ENCODE measurements around the gene PKP3. TPM values are rescaled to one million over a fixed set of nuclear protein-coding genes. Genes with fewer than 3 reads are reported as not detected.

The PKP3 gene
- total and polyA plus RNA-seq, 3 experiments from 2014 or later, result 1.1 TPM; not detected in 2

DNA sequence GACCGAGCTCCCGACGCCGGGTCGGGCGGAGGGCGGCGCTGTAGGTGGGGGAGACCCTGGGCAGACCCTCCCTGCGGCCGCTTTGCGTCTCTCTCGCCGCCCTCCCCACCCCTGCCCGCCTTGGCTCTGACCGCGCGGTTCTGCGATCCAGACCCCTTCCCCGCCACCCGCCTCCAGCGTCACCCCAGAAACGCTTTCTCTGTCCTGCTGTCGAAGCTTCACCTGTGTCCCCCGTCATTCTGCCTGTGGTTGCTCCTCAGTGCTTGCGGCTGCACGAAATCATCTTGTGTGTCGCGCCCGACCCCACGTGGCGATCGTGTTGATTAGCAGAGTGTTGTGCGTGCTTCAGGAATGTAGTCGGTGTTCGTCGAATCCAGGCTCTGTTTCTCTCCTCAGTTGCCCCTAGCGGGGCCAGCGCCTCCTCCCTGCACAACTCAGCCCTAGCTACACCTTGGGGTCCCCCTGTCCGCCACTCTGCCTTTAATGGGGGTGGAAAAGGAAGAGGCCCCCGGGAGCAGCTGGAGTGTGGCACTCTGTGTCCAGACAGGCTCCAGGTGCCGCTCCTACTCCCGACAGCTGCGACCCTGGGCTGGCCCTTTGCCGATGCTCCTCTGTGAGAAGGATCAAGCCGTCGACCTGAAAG is 56.9 kb downstream of the PKP3 start:
- ChIA-PET POLR2A (interaction anchor here (0.6 to 7.5 kb wide), 7 partner anchors 36 to 244 kb away, joined by 3 to 71 read pairs (median 15); partner anchors contain the start of genes BET1L, RIC8A, RNH1 and SIGIRR), CTCF (interaction anchor here (0.6 to 10.4 kb wide), 24 partner anchors 11 to 244 kb away, joined by 3 to 158 read pairs (median 4); partner anchors contain the start of genes BET1L, PSMD13, RIC8A and RNH1)

DNA sequence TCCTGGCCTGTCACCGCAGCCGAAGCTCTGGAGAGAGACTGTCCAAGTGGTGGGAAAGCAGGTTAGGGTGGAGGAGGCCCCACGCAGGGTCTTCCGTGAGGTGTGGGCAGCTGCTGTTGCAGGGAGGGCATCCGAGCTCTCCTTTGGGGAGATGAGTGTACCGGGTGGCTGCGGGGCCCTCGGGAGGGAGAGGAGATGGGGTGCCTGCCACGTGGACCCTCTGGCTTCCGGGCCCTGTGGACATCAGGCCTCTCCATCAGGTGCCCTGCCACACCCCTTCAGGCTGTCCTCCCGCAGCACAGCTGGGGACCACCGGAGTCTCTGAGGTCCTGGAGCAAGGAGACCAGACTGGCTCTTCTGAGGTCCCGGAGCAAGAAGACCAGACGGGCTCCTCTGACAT is 57.7 kb downstream of the PKP3 start:
- CTCF ChIA-PET, result interaction anchor here (1.1 to 10.4 kb wide), 14 partner anchors 11 to 245 kb away, joined by 3 to 158 read pairs (median 8); partner anchors contain the start of genes BET1L, PSMD13, RIC8A and RNH1
- Mint-ChIP-seq H3K27me3 (no peaks in the 10 kb centered on the region), H3K4me1 (peaks cover 27 to 46% (median 33%) of the 10 kb centered on the region in 3 donors), H3K27ac (peak overlapping the region in 7 of 8 donors; percentile 33 to 100 (median 97)), H3K36me3 (peaks cover 0 to 32% (median 0%) of the 10 kb centered on the region in 3 donors), H3K9me3 (no peaks in the 10 kb centered on the region), H3K4me3 (peak overlapping the region in 6 of 7 donors; percentile 90 to 100 (median 96))
- H3K4me1 ChIP-seq (ENCODE audit: insufficient read depth, low read length), result peaks cover 31% of the 10 kb centered on the region
- peak overlapping the region; percentile 71 for H3K4me3 ChIP-seq (ENCODE audit: low read length)
- H3K27ac ChIP-seq (ENCODE audit: low read depth, low read length), result no peak overlapping the region
- H3K9me3 ChIP-seq (ENCODE audit: low read length), result no peaks in the 10 kb centered on the region
- POLR2A ChIA-PET, result interaction anchor here (3.2 to 7.5 kb wide), 3 partner anchors 37 to 245 kb away, joined by 15 to 71 read pairs (median 26); partner anchors contain the start of genes BET1L, RIC8A, RNH1 and SIGIRR
- peaks cover 14% of the 10 kb centered on the region for H3K36me3 ChIP-seq (ENCODE audit: insufficient read depth, low read length)
- DNase-seq, result no peak
- H3K27me3 ChIP-seq (ENCODE audit: insufficient read depth, low read length, poor library complexity, severe bottlenecking), result no peaks in the 10 kb centered on the region

More for the DNA sequence above, 56.9 kb downstream of the PKP3 start:
- no peaks in the 10 kb centered on the region for H3K27me3 Mint-ChIP-seq
- peak overlapping the region; percentile 90 to 100 (median 98) for H3K4me3 Mint-ChIP-seq
- H3K27ac ChIP-seq (ENCODE audit: low read depth, low read length), result peak overlapping the region; percentile 75
- peaks cover 0 to 29% (median 0%) of the 10 kb centered on the region in 3 donors for H3K36me3 Mint-ChIP-seq
- peaks cover 19 to 38% (median 25%) of the 10 kb centered on the region in 3 donors for H3K4me1 Mint-ChIP-seq
- no peaks in the 10 kb centered on the region for H3K9me3 ChIP-seq (ENCODE audit: low read length)
- H3K27me3 ChIP-seq (ENCODE audit: insufficient read depth, low read length, poor library complexity, severe bottlenecking), result no peaks in the 10 kb centered on the region
- no peaks in the 10 kb centered on the region for H3K9me3 Mint-ChIP-seq
- H3K36me3 ChIP-seq (ENCODE audit: insufficient read depth, low read length), result peaks cover 14% of the 10 kb centered on the region
- H3K4me3 ChIP-seq (ENCODE audit: low read length), result peak overlapping the region; percentile 71
- H3K27ac Mint-ChIP-seq, result peak overlapping the region; percentile 91 to 100 (median 99)
- peak; percentile 68 to 91 (median 85) for DNase-seq
- H3K4me1 ChIP-seq (ENCODE audit: insufficient read depth, low read length), result peaks cover 23% of the 10 kb centered on the region

DNA sequence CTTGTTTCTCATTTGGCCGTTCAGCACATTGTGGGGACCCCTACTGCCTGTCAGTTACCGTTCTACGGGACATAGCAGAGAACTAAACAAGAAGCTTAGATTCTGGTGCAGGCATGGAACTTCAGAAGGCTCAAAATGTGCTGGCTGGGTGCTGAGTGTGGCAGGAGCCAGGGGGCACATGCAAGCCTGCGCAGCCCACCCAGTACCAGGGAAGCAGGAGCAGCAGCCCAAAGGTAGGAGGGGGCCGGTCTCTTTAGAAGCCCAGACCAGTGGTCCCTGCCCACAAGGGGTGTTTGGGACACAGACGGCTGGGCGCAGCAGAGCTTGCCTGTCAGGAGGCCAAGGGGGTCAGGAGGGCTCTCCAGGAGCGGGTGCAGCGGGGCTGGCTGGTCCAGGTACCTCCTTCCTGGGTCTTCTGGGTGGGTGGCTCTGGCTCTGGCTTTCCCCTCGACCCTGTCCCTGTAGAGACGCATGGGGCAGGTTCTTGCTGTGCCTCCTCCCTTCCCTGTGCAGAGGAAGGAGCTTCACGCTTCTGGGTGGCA is 58.3 kb downstream of the PKP3 start:
- Mint-ChIP-seq H3K4me1 (peaks cover 32 to 51% (median 39%) of the 10 kb centered on the region in 3 donors), H3K27ac (peak overlapping the region in 6 of 8 donors; percentile 22 to 76 (median 42)), H3K4me3 (no peak overlapping the region), H3K9me3 (no peaks in the 10 kb centered on the region), H3K27me3 (no peaks in the 10 kb centered on the region), H3K36me3 (peaks cover 0 to 32% (median 0%) of the 10 kb centered on the region in 3 donors)
- Histone ChIP-seq H3K4me3 (ENCODE audit: low read length) (no peak overlapping the region), H3K4me1 (ENCODE audit: insufficient read depth, low read length) (peaks cover 37% of the 10 kb centered on the region), H3K27me3 (ENCODE audit: insufficient read depth, low read length, poor library complexity, severe bottlenecking) (no peaks in the 10 kb centered on the region), H3K9me3 (ENCODE audit: low read length) (no peaks in the 10 kb centered on the region), H3K36me3 (ENCODE audit: insufficient read depth, low read length) (peaks cover 14% of the 10 kb centered on the region), H3K27ac (ENCODE audit: low read depth, low read length) (no peak overlapping the region)
- DNase-seq, result no peak
- CTCF ChIA-PET, result interaction anchor here (1.4 to 2.6 kb wide), 4 partner anchors 12 to 245 kb away, joined by 3 to 11 read pairs (median 4); partner anchors contain the start of genes BET1L, PSMD13, RIC8A and RNH1
- POLR2A ChIA-PET, result interaction anchor here (7.5 kb wide), 1 partner anchor 38 kb away, joined by 71 read pairs; the partner anchor contains the start of gene SIGIRR

DNA sequence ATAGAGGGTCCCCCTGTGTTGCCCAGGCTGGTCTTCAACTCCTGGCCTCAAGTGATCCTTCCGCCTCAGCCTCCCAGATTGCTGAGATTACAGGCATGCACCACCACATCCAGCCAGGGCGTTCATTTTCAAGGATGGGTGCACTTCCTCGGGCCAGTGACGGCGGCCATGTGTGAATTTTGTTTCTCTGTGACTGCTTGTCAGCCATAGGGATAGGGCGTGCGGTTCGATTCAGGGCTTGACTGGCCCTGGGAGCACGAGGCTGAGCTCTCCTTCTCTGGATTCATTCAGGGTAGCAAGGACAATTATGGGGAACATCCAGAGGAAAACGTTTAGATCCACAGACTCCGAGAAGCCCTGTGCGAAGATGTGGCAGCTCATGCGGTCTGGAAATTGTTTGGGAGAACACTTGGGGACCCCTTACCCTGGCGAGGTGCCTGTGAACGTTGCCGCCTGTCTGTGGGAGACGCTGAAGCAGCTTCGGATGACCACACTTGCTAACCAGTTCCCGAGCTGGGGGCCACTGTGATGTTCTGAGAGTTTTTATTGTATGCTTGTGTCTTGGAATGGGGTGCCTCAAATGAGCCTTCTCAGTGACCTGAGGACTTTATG is 59.0 kb downstream of the PKP3 start:
- peaks cover 40 to 58% (median 45%) of the 10 kb centered on the region in 3 donors for H3K4me1 Mint-ChIP-seq
- CTCF ChIA-PET, result interaction anchor here (1.6 kb wide), 1 partner anchor 13 kb away, joined by 4 read pairs; no protein-coding TSS in a partner anchor
- no peak overlapping the region for H3K4me3 ChIP-seq (ENCODE audit: low read length)
- H3K4me3 Mint-ChIP-seq, result peak overlapping the region in 3 of 7 donors; percentile 13 to 70 (median 15)
- no peaks in the 10 kb centered on the region for H3K27me3 Mint-ChIP-seq
- DNase-seq, result no peak
- peaks cover 43% of the 10 kb centered on the region for H3K4me1 ChIP-seq (ENCODE audit: insufficient read depth, low read length)
- H3K36me3 ChIP-seq (ENCODE audit: insufficient read depth, low read length), result peaks cover 14% of the 10 kb centered on the region
- no peaks in the 10 kb centered on the region for H3K9me3 Mint-ChIP-seq
- peak overlapping the region in 5 of 8 donors; percentile 33 to 81 (median 71) for H3K27ac Mint-ChIP-seq
- no peak overlapping the region for H3K27ac ChIP-seq (ENCODE audit: low read depth, low read length)
- H3K36me3 Mint-ChIP-seq, result peaks cover 0 to 32% (median 0%) of the 10 kb centered on the region in 3 donors
- H3K9me3 ChIP-seq (ENCODE audit: low read length), result no peaks in the 10 kb centered on the region
- H3K27me3 ChIP-seq (ENCODE audit: insufficient read depth, low read length, poor library complexity, severe bottlenecking), result no peaks in the 10 kb centered on the region
- POLR2A ChIA-PET, result interaction anchor here (7.5 kb wide), 1 partner anchor 38 kb away, joined by 71 read pairs; the partner anchor contains the start of gene SIGIRR

DNA sequence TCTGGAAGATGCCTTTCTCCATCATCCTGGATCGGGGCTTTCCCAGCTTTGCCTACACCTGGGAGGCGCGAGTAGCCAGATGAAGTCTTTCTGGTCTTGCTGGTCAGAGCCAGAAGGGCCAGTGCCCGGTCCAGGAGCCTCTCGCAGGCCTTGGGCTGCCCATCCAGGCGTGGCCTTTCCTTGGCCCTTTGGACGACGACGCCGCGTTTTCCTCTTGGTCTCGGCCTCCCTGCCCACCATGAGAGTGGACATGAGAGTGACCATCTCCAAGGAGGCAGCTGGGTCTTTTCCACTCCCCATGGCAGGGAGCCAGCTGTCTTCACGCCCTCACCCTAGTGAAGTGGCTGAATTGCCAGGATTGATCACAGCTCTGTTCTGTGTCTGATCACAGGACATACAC is 59.6 kb downstream of the PKP3 start:
- Mint-ChIP-seq H3K9me3 (no peaks in the 10 kb centered on the region), H3K4me1 (peaks cover 37 to 53% (median 40%) of the 10 kb centered on the region in 3 donors)
- peaks cover 40% of the 10 kb centered on the region for H3K4me1 ChIP-seq (ENCODE audit: insufficient read depth, low read length)

DNA sequence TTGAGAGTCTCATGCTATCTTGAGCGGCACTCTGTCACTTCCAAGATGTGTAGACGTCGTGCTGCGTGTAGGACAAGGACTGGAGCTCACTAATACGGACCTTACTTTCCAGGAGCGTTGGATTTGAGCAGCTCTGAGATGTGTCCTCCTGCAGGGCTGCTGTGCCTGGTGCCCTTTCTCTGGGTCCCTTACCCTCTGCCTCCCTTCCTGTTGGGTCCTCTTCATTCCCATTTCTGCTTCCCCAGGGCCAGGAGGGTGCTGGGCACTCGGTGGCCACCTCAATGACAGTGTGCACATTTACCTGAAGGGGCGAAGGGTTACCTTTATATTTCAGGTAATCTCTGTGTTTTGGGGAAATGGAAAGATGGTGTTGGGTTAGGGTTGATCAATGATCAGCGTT is 60.0 kb downstream of the PKP3 start:
- peaks cover 14% of the 10 kb centered on the region for H3K36me3 ChIP-seq (ENCODE audit: insufficient read depth, low read length)
- no peaks in the 10 kb centered on the region for H3K27me3 ChIP-seq (ENCODE audit: insufficient read depth, low read length, poor library complexity, severe bottlenecking)
- H3K9me3 Mint-ChIP-seq, result no peaks in the 10 kb centered on the region
- peak overlapping the region in 1 of 7 donors; percentile 52 for H3K4me3 Mint-ChIP-seq
- peak overlapping the region in 6 of 8 donors; percentile 24 to 80 (median 66) for H3K27ac Mint-ChIP-seq
- DNase-seq, result no peak
- H3K27ac ChIP-seq (ENCODE audit: low read depth, low read length), result no peak overlapping the region
- H3K4me3 ChIP-seq (ENCODE audit: low read length), result no peak overlapping the region
- no peaks in the 10 kb centered on the region for H3K27me3 Mint-ChIP-seq
- no peaks in the 10 kb centered on the region for H3K9me3 ChIP-seq (ENCODE audit: low read length)
- ChIA-PET POLR2A (no interaction called here), CTCF (no interaction called here)
- H3K4me1 ChIP-seq (ENCODE audit: insufficient read depth, low read length), result peaks cover 35% of the 10 kb centered on the region
- peaks cover 0 to 32% (median 0%) of the 10 kb centered on the region in 3 donors for H3K36me3 Mint-ChIP-seq
- peaks cover 34 to 49% (median 36%) of the 10 kb centered on the region in 3 donors for H3K4me1 Mint-ChIP-seq

More for the DNA sequence above, 59.6 kb downstream of the PKP3 start:
- ChIA-PET CTCF (no interaction called here), POLR2A (no interaction called here)
- Histone ChIP-seq H3K4me3 (ENCODE audit: low read length) (no peak overlapping the region), H3K27me3 (ENCODE audit: insufficient read depth, low read length, poor library complexity, severe bottlenecking) (no peaks in the 10 kb centered on the region), H3K27ac (ENCODE audit: low read depth, low read length) (no peak overlapping the region), H3K36me3 (ENCODE audit: insufficient read depth, low read length) (peaks cover 14% of the 10 kb centered on the region), H3K9me3 (ENCODE audit: low read length) (no peaks in the 10 kb centered on the region)
- Mint-ChIP-seq H3K4me3 (peak overlapping the region in 1 of 7 donors; percentile 52), H3K27me3 (no peaks in the 10 kb centered on the region), H3K36me3 (peaks cover 0 to 32% (median 0%) of the 10 kb centered on the region in 3 donors), H3K27ac (peak overlapping the region in 4 of 8 donors; percentile 33 to 80 (median 64))
- no peak for DNase-seq
